Activated CD8-positive, alpha-beta T cell treated with anti-CD3 and anti-CD28 coated beads for 36 hours (primary cell): ENCODE measurements around the gene TBP. TPM values are rescaled to one million over a fixed set of nuclear protein-coding genes. Genes with fewer than 3 reads are reported as not detected.

Source experiments
- ATAC-seq: fragments of 200-7000 bp; cut with Tn5 transposase; one replicate; pipeline ENCODE4 v1.10.0; 2021; ENCODE audit warnings: mild to moderate bottlenecking, moderate library complexity
- CTCF ChIA-PET: fragments of 350-600 bp; sonication (Branson Sonifier 250); formaldehyde crosslinking; loops from one replicate; lab custom pipeline; 2021; ENCODE audit warnings: antibody characterized with exemption; lab: Charles Lee
- POLR2A ChIA-PET: fragments of 350-600 bp; sonication (Branson Sonifier 250); formaldehyde crosslinking; loops from one replicate; lab custom pipeline; 2021; ENCODE audit warnings: antibody characterized with exemption; lab: Charles Lee
- DNase-seq: peaks from one replicate; pipeline ENCODE4 v3.0.0-alpha.2; 2020
- H3K27ac Mint-ChIP-seq: one replicate; pipeline ENCODE4 v1.8.0; 2021; ENCODE audit warnings: mild to moderate bottlenecking, mixed read lengths
- H3K27me3 Mint-ChIP-seq: one replicate; pipeline ENCODE4 v1.8.0; 2021; ENCODE audit warnings: mixed read lengths
- H3K36me3 Mint-ChIP-seq: one replicate; pipeline ENCODE4 v1.8.0; 2021; ENCODE audit warnings: low read depth, mixed read lengths
- H3K4me1 Mint-ChIP-seq: one replicate; pipeline ENCODE4 v1.8.0; 2021; ENCODE audit warnings: low read depth, mixed read lengths
- H3K4me3 Mint-ChIP-seq: one replicate; pipeline ENCODE4 v1.8.0; 2021; ENCODE audit warnings: mild to moderate bottlenecking, moderate library complexity, mixed read lengths
- H3K9me3 Mint-ChIP-seq: one replicate; pipeline ENCODE4 v1.8.0; 2021; ENCODE audit warnings: mixed read lengths
- CTCF ChIP-seq: fragments of 200-600 bp; IDR thresholded peaks from one replicate; pipeline ENCODE4 v1.8.0; 2022; ENCODE audit warnings: antibody characterized with exemption, mild to moderate bottlenecking
- intact Hi-C: fragments of 100-400 bp; cut with micrococcal nuclease; formaldehyde crosslinking; loops from one replicate; pipeline ENCODE4 v1.10.0; 2022
- total RNA-seq, 2 experiments: library from RNA; stranded (reverse); gene quantifications; one replicate each; pipeline ENCODE4 v1.2.3, GENCODE V29; 2021

TBP gene
- total RNA-seq, 2 experiments from 2014 or later, result 21.0 to 22.1 TPM

DNA sequence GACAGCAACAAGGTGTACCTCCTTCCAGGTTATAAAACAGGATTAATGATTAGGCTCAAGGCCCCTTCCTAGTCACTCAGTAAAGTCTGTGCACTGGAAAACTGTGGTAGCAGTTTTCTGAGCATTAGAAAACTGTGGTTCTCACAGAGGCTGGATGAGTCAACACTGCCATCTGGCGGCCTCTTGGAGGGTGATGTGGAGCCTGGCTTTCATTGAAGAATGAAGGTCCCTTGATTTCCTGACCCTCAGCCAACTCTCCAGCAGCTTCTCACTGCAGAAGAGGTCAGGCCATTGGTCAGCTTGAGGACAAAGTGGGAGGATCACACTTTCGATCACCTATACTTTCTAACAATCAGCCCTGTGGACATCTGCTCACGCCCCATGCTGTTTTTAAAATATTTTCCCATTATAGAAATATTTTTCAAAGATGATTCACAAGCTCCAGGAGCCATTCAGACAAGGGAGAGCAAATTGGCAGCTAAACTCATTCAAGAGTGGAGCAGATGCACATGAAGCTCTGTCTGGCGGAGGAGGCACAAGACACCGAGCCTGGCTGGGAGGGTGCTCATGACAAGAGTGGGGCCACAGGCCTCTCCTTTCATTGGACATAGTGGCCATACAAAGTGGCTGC, 24.2 kb upstream of the TBP start:
- no peak overlapping the region for H3K4me3 Mint-ChIP-seq
- ChIA-PET POLR2A (no interaction called here), CTCF (interaction anchor here (0.8 to 5.2 kb wide), 30 partner anchors 10 to 1635 kb away, joined by 3 to 47 read pairs (median 4); partner anchors contain the start of genes PSMB1 and TBP)
- H3K36me3 Mint-ChIP-seq, result peaks cover 11% of the 10 kb centered on the region
- ATAC-seq (peak; percentile 77), DNase-seq (peak; percentile 83)
- intact Hi-C loops, result loop anchor here (10.0 kb wide), 2 partner anchors 695 to 1635 kb away; no protein-coding TSS in a partner anchor
- no peaks in the 10 kb centered on the region for H3K27me3 Mint-ChIP-seq
- H3K27ac Mint-ChIP-seq, result no peak overlapping the region
- H3K9me3 Mint-ChIP-seq, result no peaks in the 10 kb centered on the region
- H3K4me1 Mint-ChIP-seq, result peaks cover 7% of the 10 kb centered on the region
- TF ChIP-seq CTCF, result peak; percentile 83

GRCh38 chr6:170532867-170533488, 21.2 kb upstream of the TBP start:
- no peak for ATAC-seq
- CTCF ChIA-PET, result interaction anchor here (0.7 to 4.1 kb wide), 5 partner anchors 8 to 743 kb away, joined by 3 to 47 read pairs (median 4); no protein-coding TSS in a partner anchor
- no peaks in the 10 kb centered on the region for H3K9me3 Mint-ChIP-seq

GRCh38 chr6:170533792-170534191, 20.4 kb upstream of the TBP start:
- Mint-ChIP-seq H3K4me1 (peaks cover 3% of the 10 kb centered on the region), H3K9me3 (no peaks in the 10 kb centered on the region), H3K27me3 (no peaks in the 10 kb centered on the region), H3K27ac (peak overlapping the region; percentile 16), H3K36me3 (peaks cover 42% of the 10 kb centered on the region), H3K4me3 (no peak overlapping the region)
- ChIA-PET CTCF (interaction anchor here (0.7 to 1.0 kb wide), 4 partner anchors 17 to 744 kb away, joined by 3 to 4 read pairs (median 3); no protein-coding TSS in a partner anchor), POLR2A (interaction anchor here (1.2 kb wide), 1 partner anchor 16 kb away, joined by 3 read pairs; no protein-coding TSS in a partner anchor)
- no peak for TF ChIP-seq CTCF
- intact Hi-C loops, result no loop called here
- DNase-seq, result no peak
- ATAC-seq, result no peak

More at GRCh38 chr6:170532867-170533488, 21.2 kb upstream of the TBP start:
- Mint-ChIP-seq H3K36me3 (peaks cover 37% of the 10 kb centered on the region), H3K4me3 (no peak overlapping the region), H3K27me3 (no peaks in the 10 kb centered on the region), H3K4me1 (peaks cover 7% of the 10 kb centered on the region), H3K27ac (peak overlapping the region; percentile 1)
- no peak for DNase-seq
- POLR2A ChIA-PET, result interaction anchor here (0.8 kb wide), 1 partner anchor 19 kb away, joined by 3 read pairs; no protein-coding TSS in a partner anchor
- intact Hi-C loops, result no loop called here
- no peak for TF ChIP-seq CTCF

- no peaks in the 10 kb centered on the region for H3K27me3 Mint-ChIP-seq
- intact Hi-C loops, result no loop called here
- peaks cover 49% of the 10 kb centered on the region for H3K36me3 Mint-ChIP-seq
- ChIA-PET POLR2A (interaction anchor here (1.4 kb wide), 1 partner anchor 24 kb away, joined by 3 read pairs; no protein-coding TSS in a partner anchor), CTCF (no interaction called here)
- DNase-seq (no peak), ATAC-seq (no peak)
- H3K27ac Mint-ChIP-seq, result no peak overlapping the region
- no peak for TF ChIP-seq CTCF
- peaks cover 5% of the 10 kb centered on the region for H3K4me1 Mint-ChIP-seq
- no peaks in the 10 kb centered on the region for H3K9me3 Mint-ChIP-seq
- no peak overlapping the region for H3K4me3 Mint-ChIP-seq
Observed at GRCh38 chr6:170535004-170535403, 19.2 kb upstream of the TBP start.

DNA sequence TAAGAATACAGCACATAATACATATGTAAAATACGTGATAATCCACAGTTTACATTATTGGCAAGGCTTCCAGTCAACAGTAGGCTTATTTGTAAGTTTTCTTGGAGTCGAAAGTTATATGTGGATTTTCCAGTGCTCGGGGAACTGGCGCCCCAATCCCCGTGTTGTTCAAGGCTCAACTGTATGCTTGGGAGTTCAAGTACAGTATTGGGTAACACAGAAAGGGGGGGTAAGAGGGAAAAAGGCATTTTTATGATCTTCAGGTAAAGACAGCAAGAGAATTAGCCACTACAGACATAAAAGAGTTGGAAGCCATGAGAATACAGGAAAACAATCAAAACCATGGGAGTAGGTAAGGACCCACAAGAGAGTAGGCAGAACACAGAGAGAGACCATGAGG, 17.5 kb upstream of the TBP start:
- intact Hi-C loops, result no loop called here
- Mint-ChIP-seq H3K27me3 (no peaks in the 10 kb centered on the region), H3K4me3 (no peak overlapping the region), H3K36me3 (peaks cover 59% of the 10 kb centered on the region), H3K9me3 (no peaks in the 10 kb centered on the region), H3K4me1 (peaks cover 14% of the 10 kb centered on the region), H3K27ac (peak overlapping the region; percentile 0)
- DNase-seq, result no peak
- ChIA-PET CTCF (no interaction called here), POLR2A (interaction anchor here (0.8 kb wide), 1 partner anchor 16 kb away, joined by 3 read pairs; no protein-coding TSS in a partner anchor)
- no peak for ATAC-seq
- no peak for TF ChIP-seq CTCF
